Common myeloid progenitor, CD34-positive (primary cell): ENCODE measurements around the gene C10orf67.

Source experiments
- CTCF ChIA-PET: fragments of 350-600 bp; sonication (Branson Sonifier 250); formaldehyde crosslinking; loops from one replicate; lab custom pipeline; 2021; ENCODE audit warnings: antibody characterized with exemption; lab: Charles Lee
- POLR2A ChIA-PET: fragments of 350-600 bp; sonication (Branson Sonifier 250); formaldehyde crosslinking; loops from one replicate; lab custom pipeline; 2021; ENCODE audit warnings: antibody characterized with exemption; lab: Charles Lee
- DNase-seq, 3 donors: peaks; one replicate each; pipeline versions ENCODE4 v3.0.0 to v3.0.0-alpha.2; 2013
- H3K27ac ChIP-seq, 2 experiments: 1 replicate in 1 of 2; 2 replicates in 1 of 2; pipeline ENCODE4 v1.7.0; 2013; ENCODE audit warnings: inconsistent platforms in 2 of 2, low read length in 2 of 2, mild to moderate bottlenecking in 2 of 2, low read depth in 1 of 2, moderate library complexity in 1 of 2; ENCODE audit not compliant: severe bottlenecking in 2 of 2, insufficient read depth in 1 of 2, poor library complexity in 1 of 2
- H3K27me3 ChIP-seq, 5 experiments: replicated peaks in 2 of 5; 1 replicate in 3 of 5; 2 replicates in 2 of 5; pipeline versions ENCODE4 v1.6.1 to v1.7.0; 2013; ENCODE audit warnings: low read length in 4 of 5, mild to moderate bottlenecking in 2 of 5, moderate library complexity in 2 of 5, inconsistent platforms in 1 of 5; ENCODE audit not compliant: insufficient read depth in 5 of 5, control insufficient read depth in 4 of 5
- H3K36me3 ChIP-seq, 4 experiments: 1 replicate in 2 of 4; 2 replicates in 2 of 4; pipeline versions ENCODE4 v1.6.1 to v1.7.0; 2013; ENCODE audit warnings: low read length in 3 of 4, control low read depth in 1 of 4, mild to moderate bottlenecking in 1 of 4; ENCODE audit not compliant: control insufficient read depth in 4 of 4, insufficient read depth in 4 of 4
- H3K4me1 ChIP-seq, 4 experiments: 1 replicate in 3 of 4; 2 replicates in 1 of 4; pipeline versions ENCODE4 v1.6.1 to v1.7.1; 2013; ENCODE audit warnings: low read length in 3 of 4, mild to moderate bottlenecking in 3 of 4, control low read depth in 1 of 4, inconsistent platforms in 1 of 4, moderate library complexity in 1 of 4; ENCODE audit not compliant: control insufficient read depth in 4 of 4, insufficient read depth in 4 of 4; ENCODE audit errors: control extremely low read depth in 1 of 4
- H3K4me3 ChIP-seq, 7 experiments: 1 replicate in 4 of 7; 2 replicates in 3 of 7; pipeline versions ENCODE4 v1.5.1 to v1.7.0; 2013; ENCODE audit warnings: mild to moderate bottlenecking in 7 of 7, low read length in 6 of 7, moderate library complexity in 6 of 7, inconsistent platforms in 2 of 7, low read depth in 2 of 7, control low read depth in 1 of 7; ENCODE audit not compliant: insufficient read depth in 4 of 7, control insufficient read depth in 1 of 7; ENCODE audit errors: extremely low read depth in 1 of 7
- H3K9me3 ChIP-seq, 5 experiments: 1 replicate in 4 of 5; 2 replicates in 1 of 5; pipeline versions ENCODE4 v1.6.1 to v1.7.1; 2013; ENCODE audit warnings: low read length in 4 of 5, mild to moderate bottlenecking in 2 of 5, inconsistent platforms in 1 of 5, low read depth in 1 of 5, moderate library complexity in 1 of 5; ENCODE audit not compliant: control insufficient read depth in 4 of 5, insufficient read depth in 2 of 5; ENCODE audit errors: control extremely low read depth in 1 of 5
- WGBS: methylation state at CpG from one replicate; pipeline ENCODE4 v1.1.5; 2013; ENCODE audit not compliant: insufficient coverage; 5-methylcytosine and 5-hydroxymethylcytosine counted together

The C10orf67 gene

DNA sequence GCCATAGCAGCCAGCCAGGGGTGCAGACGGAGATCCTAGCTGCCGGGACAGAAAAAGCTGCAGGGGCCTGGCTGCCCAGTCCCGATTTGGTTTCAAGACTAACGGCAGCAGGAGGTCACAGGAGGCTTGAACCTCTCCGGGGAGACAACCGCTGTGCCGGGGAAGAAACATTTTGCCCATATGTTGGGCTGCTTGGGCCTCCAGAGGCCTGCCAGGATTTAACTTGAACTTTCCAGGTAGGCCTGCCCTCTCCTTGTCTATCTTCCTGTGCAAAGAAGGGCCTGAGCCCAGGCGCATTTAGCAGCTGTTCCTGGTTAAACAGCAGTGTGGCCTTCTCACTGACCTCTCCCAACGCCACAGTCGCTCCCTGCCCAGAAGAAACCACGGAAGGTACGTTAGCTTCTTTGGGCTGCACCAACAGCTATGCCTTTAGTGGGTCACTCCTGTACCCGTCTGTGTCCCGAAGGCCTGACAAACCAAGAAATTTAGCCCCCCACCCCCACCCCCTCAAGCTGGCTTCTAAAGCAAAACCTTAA, 169.6 kb downstream of the C10orf67 start:
- no peak for DNase-seq
- no peaks in the 10 kb centered on the region for H3K36me3 ChIP-seq
- peaks cover 0 to 12% (median 5%) of the 10 kb centered on the region in 4 experiments for H3K4me1 ChIP-seq
- ChIA-PET POLR2A (no interaction called here), CTCF (no interaction called here)
- H3K27me3 ChIP-seq, result peaks cover 17 to 99% (median 49%) of the 10 kb centered on the region in 5 experiments
- H3K9me3 ChIP-seq, result peaks cover 0 to 2% (median 0%) of the 10 kb centered on the region in 5 experiments
- WGBS, result 21% methylated on average over 12 of the region's 14 CpGs
- H3K27ac ChIP-seq, result no peak overlapping the region
- H3K4me3 ChIP-seq, result no peak overlapping the region

DNA sequence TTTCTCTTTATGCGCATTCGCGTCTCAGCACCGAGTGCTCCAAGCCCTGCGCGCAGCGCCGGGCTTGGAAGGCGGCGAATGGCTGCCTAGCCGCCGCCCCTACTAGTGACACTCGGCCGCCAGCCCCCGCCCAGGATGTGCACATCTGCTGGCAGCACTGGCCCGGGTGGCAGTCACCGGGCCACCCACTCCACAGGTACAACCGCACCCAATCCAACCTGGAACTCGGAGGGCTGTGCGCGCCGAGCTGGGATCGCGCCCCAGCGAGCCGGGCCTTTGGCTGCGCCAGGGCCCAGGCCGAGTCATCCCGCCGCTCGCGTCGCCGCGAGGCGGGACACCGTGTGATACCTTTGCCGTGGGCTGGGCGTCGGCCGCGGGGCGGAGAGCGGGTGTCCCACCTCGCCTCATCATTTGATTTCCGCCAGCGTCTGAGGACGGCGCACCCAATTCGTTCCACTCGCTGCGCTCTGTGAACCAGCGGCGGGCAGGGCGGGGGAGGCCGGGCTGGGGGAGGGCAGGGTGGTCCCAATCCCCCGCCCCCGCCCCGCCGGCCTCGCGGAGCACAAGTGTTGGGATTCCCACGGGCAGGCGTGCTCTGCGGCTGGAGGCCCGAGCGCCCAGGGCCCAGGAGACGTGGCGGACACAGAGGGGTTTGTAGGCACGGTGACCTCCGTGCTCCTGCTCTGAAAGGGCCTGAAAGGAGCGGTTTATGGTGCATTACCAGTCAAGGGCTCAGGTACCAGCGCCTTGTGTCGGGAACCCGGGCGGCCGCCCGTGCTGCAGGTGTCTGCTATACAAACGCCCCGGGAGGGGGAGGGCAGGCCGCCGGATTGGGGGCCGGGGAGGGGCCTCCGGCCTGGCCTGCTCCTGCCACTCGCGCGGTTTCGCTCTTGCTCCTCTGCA, 170.3 kb downstream of the C10orf67 start:
- Histone ChIP-seq H3K27ac (no peak overlapping the region), H3K4me1 (peaks cover 0 to 12% (median 5%) of the 10 kb centered on the region in 4 experiments), H3K36me3 (no peaks in the 10 kb centered on the region), H3K27me3 (peaks cover 17 to 98% (median 47%) of the 10 kb centered on the region in 5 experiments), H3K9me3 (peaks cover 0 to 2% (median 0%) of the 10 kb centered on the region in 5 experiments), H3K4me3 (peak overlapping the region in 3 of 7 experiments; percentile 4 to 50 (median 26))
- WGBS, result 4% methylated on average over 75 of the region's 88 CpGs
- DNase-seq, result no peak
- CTCF ChIA-PET, result no interaction called here
- POLR2A ChIA-PET, result no interaction called here

DNA sequence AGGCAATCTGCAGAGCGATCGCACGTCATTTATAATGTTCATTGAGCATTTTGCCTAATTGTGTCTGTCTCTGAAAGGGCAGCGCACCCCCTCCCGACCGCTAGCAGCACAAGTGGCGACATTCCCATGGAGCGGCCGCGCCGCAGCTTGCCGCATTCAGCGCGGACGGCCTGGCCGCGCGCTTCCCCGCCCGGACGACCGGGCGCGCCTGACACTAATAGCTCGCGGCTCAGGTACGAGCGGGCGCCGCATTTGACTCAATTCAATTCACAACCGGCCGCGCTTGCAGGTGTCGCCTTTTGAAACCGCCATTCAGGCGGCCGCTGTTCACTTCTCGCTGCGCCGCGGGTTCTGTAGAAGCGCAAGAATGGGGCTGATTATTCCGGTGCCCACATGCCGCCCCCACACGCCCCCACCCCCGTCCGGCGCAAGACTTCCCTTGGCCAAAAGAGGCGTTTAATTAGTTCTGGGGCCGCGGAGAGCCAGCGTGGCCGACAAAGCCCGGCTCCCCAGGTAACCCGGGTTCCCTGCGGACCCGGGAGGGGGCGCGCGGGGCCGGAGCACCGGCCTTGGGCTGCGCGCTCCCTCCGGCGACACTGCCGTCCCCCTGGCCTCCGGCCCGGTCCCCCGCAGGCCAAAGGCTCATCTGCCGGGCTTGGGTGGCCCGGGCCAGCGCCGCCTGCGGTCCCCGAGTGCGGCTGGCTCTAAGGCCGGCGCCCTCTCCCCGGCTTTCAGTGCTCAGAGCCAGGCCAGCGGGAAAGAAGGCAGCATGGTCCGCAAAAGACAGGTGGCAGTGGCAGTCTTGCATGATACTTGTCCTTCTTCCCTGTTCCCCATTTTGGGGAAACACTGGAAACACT, 171.2 kb downstream of the C10orf67 start:
- ChIA-PET CTCF (no interaction called here), POLR2A (no interaction called here)

DNA sequence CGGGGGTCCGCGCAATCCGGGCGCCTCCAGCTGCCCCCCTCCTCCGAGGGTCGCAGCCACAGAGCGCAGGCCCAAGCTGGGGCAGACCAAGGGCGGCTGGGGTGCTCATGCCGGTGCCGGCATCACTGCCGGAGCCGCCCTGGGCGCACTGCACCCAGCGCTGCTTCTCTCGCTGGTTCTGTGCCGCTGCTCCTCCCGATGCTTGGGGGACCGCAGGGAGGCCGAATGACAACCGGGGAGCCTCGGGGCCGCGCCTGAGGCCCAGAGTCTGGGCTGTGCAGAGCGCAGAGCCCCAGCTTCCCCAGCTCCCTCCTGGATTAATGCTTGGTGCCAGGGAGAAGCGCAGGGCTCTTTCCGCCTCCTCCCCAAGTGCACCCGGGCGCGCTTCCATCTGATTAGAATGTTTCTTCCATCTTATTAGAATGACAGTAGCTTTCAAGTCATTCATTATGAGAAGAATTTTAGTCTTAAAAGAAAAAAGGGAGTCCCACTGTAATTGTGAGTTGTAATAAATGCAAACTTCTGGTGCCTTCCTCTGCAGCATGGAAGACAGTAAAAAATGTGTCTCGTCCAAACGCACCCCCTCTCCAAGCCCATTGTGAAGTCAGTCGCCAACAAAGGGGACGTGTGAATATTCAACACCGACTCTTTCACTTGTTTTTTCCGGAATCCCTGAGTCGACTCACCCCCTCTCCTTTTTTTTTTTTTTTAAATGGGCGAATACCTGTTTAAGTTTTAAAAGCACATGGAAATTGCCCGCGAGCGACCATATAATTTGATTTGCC, 172.0 kb downstream of the C10orf67 start:
- ChIA-PET POLR2A (no interaction called here), CTCF (interaction anchor here (1.4 kb wide), 1 partner anchor 15 kb away, joined by 3 read pairs; no protein-coding TSS in a partner anchor)
- H3K4me3 ChIP-seq, result peak overlapping the region in 1 of 7 experiments; percentile 34
- H3K27me3 ChIP-seq, result peaks cover 14 to 96% (median 49%) of the 10 kb centered on the region in 5 experiments
- no peak for DNase-seq
- peaks cover 0 to 2% (median 0%) of the 10 kb centered on the region in 5 experiments for H3K9me3 ChIP-seq
- H3K36me3 ChIP-seq, result no peaks in the 10 kb centered on the region
- WGBS, result 3% methylated on average over 26 of the region's 41 CpGs
- peaks cover 0 to 12% (median 5%) of the 10 kb centered on the region in 4 experiments for H3K4me1 ChIP-seq
- H3K27ac ChIP-seq, result no peak overlapping the region

More for the DNA sequence above, 171.2 kb downstream of the C10orf67 start:
- Histone ChIP-seq H3K4me1 (peaks cover 0 to 12% (median 5%) of the 10 kb centered on the region in 4 experiments), H3K36me3 (no peaks in the 10 kb centered on the region), H3K27me3 (peaks cover 11 to 98% (median 53%) of the 10 kb centered on the region in 5 experiments), H3K27ac (no peak overlapping the region), H3K4me3 (peak overlapping the region in 3 of 7 experiments; percentile 26 to 50 (median 36)), H3K9me3 (peaks cover 0 to 2% (median 0%) of the 10 kb centered on the region in 5 experiments)
- DNase-seq, result no peak
- 1% methylated on average over 75 of the region's 82 CpGs for WGBS

DNA sequence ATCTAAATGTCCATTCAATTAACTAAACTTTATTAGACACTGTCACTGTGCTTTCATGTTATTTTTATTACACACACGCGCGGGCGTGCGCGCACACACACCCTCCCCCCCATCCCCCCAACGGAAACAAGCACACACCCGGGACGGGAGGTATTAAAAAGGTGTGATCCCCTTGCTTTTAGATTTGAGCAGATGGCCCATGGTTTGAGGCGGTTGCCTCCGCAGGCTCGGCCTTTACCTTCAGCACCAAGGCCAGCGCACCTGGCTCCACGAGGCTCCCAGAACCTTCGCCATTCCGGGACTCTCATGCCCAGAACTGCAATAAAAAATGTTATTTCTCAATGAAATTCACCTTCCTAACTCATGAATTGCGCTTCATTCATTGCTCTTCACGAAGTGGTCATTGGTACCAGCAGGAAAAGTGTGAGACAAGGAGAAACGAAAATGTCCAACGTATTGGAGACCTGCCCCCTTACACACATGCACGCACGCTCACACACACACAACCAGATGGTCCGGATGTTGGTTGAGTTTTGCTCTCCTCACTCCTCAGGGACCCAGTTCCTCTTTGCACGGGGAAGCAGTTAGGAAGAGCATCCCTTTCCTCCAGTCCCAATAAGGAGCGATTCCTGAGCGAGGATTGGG, 173.2 kb downstream of the C10orf67 start:
- CTCF ChIA-PET, result interaction anchor here (1.4 kb wide), 1 partner anchor 14 kb away, joined by 3 read pairs; no protein-coding TSS in a partner anchor
- H3K9me3 ChIP-seq, result peaks cover 0 to 2% (median 0%) of the 10 kb centered on the region in 5 experiments
- H3K4me1 ChIP-seq, result peaks cover 0 to 12% (median 5%) of the 10 kb centered on the region in 4 experiments
- H3K36me3 ChIP-seq, result no peaks in the 10 kb centered on the region
- H3K4me3 ChIP-seq, result no peak overlapping the region
- no peak overlapping the region for H3K27ac ChIP-seq
- peaks cover 11 to 86% (median 44%) of the 10 kb centered on the region in 5 experiments for H3K27me3 ChIP-seq
- POLR2A ChIA-PET, result no interaction called here
- WGBS, result 10% methylated on average over 13 of the region's 26 CpGs
- DNase-seq, result peak; percentile 22 to 60 (median 57)

DNA sequence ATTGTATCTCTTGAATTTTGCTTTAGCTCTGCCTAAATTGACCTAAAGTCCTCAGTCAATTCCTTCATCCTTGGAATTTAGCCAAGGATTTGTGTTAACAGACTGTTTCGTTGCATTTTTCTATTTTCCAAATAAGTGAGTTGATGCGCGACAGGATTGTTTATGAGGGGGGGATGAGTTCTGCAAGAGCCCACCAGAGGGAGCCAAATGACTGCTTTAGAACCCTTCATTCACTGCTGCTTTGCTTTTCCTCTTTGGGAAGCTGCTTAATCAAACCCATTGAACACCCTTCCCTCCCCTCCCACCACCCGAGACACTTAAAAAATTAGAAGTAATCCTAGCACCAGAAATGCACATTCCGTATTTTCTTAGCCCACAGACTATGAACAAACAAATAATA, 186.2 kb downstream of the C10orf67 start:
- peak overlapping the region in 1 of 7 experiments; percentile 38 for H3K4me3 ChIP-seq
- POLR2A ChIA-PET, result no interaction called here
- 0% methylated on average over 1 of the region's 5 CpGs for WGBS
- H3K4me1 ChIP-seq, result peaks cover 0 to 3% (median 1%) of the 10 kb centered on the region in 4 experiments
- no peak overlapping the region for H3K27ac ChIP-seq
- peaks cover 0 to 38% (median 7%) of the 10 kb centered on the region in 5 experiments for H3K27me3 ChIP-seq
- H3K36me3 ChIP-seq, result no peaks in the 10 kb centered on the region
- CTCF ChIA-PET, result interaction anchor here (0.6 to 2.5 kb wide), 19 partner anchors 9 to 1064 kb away, joined by 3 to 9 read pairs (median 4); no protein-coding TSS in a partner anchor
- peak; percentile 56 to 74 (median 68) for DNase-seq
- no peaks in the 10 kb centered on the region for H3K9me3 ChIP-seq
